Stimulated activated CD8-positive, alpha-beta memory T cell treated with anti-CD3 and anti-CD28 coated beads, Interleukin-15, amount 100 ng/mL, for 48 hours (primary cell): ENCODE measurements around the gene OR6C2.
"Not testable (repeated sequence)": the region's sequence is repeated elsewhere in the genome, so short reads cannot be mapped to it uniquely, and the experiment has no call there.

Experiments
- DNase-seq, 2 donors: peaks; one replicate each; pipeline ENCODE4 v3.0.0-alpha.2; 2020; ENCODE audit warnings: low read depth in 2 of 2

OR6C2 gene

DNA sequence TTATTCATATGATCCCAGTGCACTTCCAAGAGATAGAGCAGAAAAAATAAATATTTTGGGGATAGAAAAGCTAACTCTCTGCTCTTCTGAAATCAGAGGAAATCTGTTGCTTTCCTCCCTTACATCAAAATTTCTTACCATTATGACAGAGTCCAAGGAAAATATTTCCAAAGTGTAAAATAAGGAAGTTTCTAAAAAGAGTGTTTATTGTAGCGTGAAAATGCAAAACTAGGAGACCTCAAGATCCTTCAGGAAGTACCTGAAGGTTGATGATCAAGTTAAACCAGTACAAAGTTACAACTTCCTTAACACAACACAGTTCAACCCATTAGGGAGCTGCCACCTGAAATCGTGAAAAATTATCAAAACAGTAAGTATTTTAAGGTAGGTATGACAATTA, at the start of gene OR6C2:
Gene OR6C2 (plus strand): TSS at position 301 of the 400 bp plus-strand sequence. CDS start 8,138 bp downstream, outside the sequence.
- no peak for DNase-seq

DNA sequence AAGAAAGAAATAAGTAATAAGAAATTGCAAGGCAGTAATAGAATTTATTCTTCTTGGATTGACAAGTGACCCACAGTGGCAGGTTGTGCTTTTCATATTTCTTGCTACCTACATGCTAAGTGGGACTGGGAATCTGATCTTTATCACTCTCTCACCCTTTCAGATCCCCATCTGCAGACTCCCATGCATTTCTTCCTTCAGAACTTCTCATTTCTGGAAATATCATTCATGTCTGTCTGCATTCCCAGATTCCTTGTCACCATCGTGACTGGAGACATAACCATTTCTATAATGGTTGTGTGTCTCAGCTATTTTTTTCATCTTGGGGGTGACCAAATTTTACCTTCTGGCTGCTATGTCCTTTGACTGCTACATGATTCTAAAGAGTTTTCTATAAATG, 47.5 kb upstream of the OR6C2 start:
- no peak for DNase-seq

GRCh38 chr12:55400229-55400628, 43.6 kb upstream of the OR6C2 start, which contains the start of gene OR6C65:
Gene OR6C65, plus strand, starts transcription at chr12:55400529. Its CDS starts 0 bp downstream, at chr12:55400529.
- DNase-seq: no peak

- DNase-seq: no peak
Observed at GRCh38 chr12:55407866-55408265, 36.0 kb upstream of the OR6C2 start.

- not testable (repeated sequence) for DNase-seq
Observed at GRCh38 chr12:55409133-55409532, 34.7 kb upstream of the OR6C2 start.

DNA sequence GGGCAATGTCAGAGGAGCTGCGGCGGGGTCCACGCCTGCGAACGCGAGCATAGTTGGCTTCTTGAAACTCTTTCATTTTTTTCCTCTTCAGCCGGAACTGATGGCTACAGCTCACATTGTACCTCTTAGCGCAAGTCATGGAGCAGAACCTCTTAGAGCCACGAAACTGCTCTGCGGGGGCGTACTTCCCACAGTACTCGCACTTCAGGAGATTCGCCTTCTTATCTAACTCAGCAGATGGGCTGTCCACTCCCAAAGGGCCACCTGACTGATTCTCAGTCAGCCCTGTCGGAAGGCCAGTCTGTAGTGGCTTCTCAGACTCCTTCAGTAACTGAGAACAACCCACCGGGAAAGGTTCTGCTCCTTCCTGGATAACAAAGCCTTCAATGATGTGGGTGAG, 31.7 kb upstream of the OR6C2 start:
- not testable (repeated sequence) for DNase-seq

- not testable (repeated sequence) for DNase-seq
Observed at GRCh38 chr12:55413498-55414388, 30.1 kb upstream of the OR6C2 start.

DNA sequence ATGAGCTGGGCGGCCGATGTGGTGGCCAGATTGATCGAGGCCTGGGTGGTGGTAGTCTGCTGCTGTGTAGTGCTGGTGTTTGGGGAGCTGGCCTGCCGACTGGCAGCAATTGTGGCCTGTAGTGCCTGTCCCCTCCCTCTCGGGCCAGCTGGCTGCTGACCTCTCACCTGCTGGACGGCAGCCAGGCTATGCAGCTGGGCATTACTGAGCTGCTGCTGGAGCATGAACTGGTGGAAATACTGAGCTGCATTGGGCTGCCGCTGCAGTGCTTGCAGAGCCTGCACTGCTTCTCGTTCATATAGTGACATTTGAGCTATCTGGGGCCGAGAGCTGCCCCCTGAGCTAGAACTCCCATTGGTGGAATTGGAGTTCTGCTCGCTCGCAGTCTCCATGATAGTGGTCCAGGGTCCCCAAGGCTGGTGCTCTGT, 29.5 kb upstream of the OR6C2 start:
- not testable (repeated sequence) for DNase-seq

GRCh38 chr12:55414889-55415288, 29.0 kb upstream of the OR6C2 start:
- DNase-seq: not testable (repeated sequence)

DNA sequence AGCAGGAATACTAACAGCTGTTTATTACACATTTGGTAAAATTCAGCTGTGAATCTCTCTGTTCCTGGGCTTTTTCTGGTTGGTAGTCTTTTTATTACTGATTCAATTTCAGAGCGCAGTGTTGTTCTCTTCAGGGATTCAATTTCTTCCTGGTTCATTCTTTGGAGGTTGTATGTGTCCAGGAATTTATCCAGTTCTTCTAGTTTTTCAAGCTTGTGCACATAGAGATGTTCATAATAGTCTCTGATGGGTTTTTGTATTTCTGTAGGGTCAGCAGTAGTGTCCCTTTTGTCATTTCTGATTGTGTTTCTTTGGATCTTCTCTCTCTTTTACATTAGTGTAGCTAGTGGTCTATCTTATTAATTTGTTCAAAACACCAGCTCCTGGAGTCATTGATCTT, 26.9 kb upstream of the OR6C2 start:
- no peak for DNase-seq

- DNase-seq: no peak
Observed at GRCh38 chr12:55420307-55420962, 23.4 kb upstream of the OR6C2 start.

- no peak for DNase-seq
Observed at GRCh38 chr12:55425954-55426353, 17.9 kb upstream of the OR6C2 start, which contains the start of gene OR6C76. Gene OR6C76, plus strand, starts transcription at chr12:55426254. Its CDS starts 0 bp downstream, at chr12:55426254.

- no peak for DNase-seq
Observed at GRCh38 chr12:55428331-55429243, 15.3 kb upstream of the OR6C2 start.

DNA sequence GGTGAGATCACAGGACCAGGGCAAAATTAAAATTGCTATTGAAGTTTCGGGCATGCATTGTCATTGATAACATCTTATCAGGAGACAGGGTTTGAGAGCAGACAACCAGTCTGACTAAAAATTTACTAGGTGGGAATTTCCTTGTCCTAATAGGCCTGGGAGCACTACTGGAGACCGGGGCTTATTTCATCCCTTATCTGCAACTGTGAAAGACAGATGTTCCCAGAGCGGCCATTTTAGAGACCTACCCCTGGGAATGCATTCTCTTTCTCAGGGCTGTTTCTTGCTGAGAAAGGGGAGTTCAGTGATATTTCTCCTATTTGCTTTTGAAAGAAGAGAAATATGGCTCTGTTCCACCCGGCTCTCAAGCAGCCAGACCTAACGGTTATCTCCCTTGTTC, 2.6 kb upstream of the OR6C2 start:
- DNase-seq: not testable (repeated sequence)

GRCh38 chr12:55445357-55445756, 1.5 kb downstream of the OR6C2 start:
- no peak for DNase-seq

GRCh38 chr12:55446326-55446725, 2.5 kb downstream of the OR6C2 start:
- no peak for DNase-seq

DNA sequence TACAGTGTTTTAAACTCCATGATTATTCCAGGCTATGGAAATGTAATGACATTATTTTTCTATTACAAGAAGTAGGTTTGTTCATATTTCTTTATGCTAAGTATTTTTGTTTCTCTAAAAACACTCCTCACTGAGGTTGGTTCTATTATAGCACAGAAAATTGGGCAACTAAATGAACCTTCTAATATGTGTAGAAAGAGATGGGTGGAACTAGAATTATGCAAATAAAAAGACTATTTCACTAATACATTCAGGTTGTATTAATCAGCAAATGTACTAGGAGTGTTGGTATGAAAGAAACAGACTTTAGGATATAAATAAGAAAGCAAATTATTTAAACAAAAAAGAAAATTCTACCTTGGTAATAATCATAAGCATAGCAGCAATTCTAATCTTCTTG, 4.9 kb downstream of the OR6C2 start:
- no peak for DNase-seq

GRCh38 chr12:55464926-55465325, 21.1 kb downstream of the OR6C2 start:
- DNase-seq: not testable (repeated sequence)

GRCh38 chr12:55467836-55468235, 24.0 kb downstream of the OR6C2 start:
- no peak for DNase-seq

DNA sequence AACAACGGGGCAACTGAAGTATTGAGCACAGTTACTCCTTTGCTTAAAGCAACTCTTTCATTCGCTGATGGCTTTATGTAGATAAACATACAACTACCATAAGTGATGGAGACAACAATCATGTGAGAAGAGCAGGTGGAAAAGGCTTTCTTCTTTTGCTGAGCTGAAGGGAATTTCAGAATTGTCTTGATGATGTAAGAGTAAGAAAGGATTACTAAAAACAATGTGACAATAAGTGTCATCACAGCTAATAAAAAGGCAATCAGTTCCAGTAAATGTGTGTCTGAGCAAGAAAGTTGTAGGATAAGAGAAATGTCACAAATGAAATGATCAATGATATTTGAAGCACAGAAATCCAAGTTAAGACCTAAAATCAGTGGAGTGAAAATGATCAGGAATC, 25.4 kb downstream of the OR6C2 start:
- DNase-seq: no peak

- DNase-seq: no peak
Observed at GRCh38 chr12:55470088-55470829, 26.4 kb downstream of the OR6C2 start, which contains the start of gene OR6C70. Gene OR6C70, minus strand, starts transcription at chr12:55470138. Its CDS starts 0 bp downstream, at chr12:55470138.
